HG03196 (cell line): ENCODE results near the gene FBL.
"Not testable (repeated sequence)": the region's sequence is repeated elsewhere in the genome, so short reads cannot be mapped to it uniquely, and the experiment has no call there.

ENCODE experiments used
- ATAC-seq: cut with Tn5 transposase; IDR thresholded peaks from one replicate; pipeline ENCODE4 v1.9.1; 2021; ENCODE audit not compliant: unreplicated experiment

FBL gene

GRCh38 chr19:39877488-39877887 is 31.3 kb upstream of the FBL start:
- not testable (repeated sequence) for ATAC-seq

GRCh38 chr19:39876486-39876885 is 30.3 kb upstream of the FBL start:
- ATAC-seq, result not testable (repeated sequence)

- not testable (repeated sequence) for ATAC-seq
Observed at GRCh38 chr19:39875401-39875864, 29.3 kb upstream of the FBL start.

GRCh38 chr19:39874404-39874803 is 28.2 kb upstream of the FBL start:
- ATAC-seq, result no peak

- ATAC-seq, result no peak
Observed at GRCh38 chr19:39873385-39873784, 27.2 kb upstream of the FBL start.

- ATAC-seq, result no peak
Observed at GRCh38 chr19:39871886-39872866, 26.0 kb upstream of the FBL start.

GRCh38 chr19:39871362-39871761 is 25.2 kb upstream of the FBL start:
- no peak for ATAC-seq

- ATAC-seq, result no peak
Observed at GRCh38 chr19:39870171-39870971, 24.2 kb upstream of the FBL start.

GRCh38 chr19:39867952-39868351 is 21.8 kb upstream of the FBL start:
- no peak for ATAC-seq

- no peak for ATAC-seq
Observed at GRCh38 chr19:39867133-39867532, 21.0 kb upstream of the FBL start.

GRCh38 chr19:39865953-39866352 is 19.8 kb upstream of the FBL start:
- ATAC-seq, result no peak

GRCh38 chr19:39865186-39865585 is 19.0 kb upstream of the FBL start:
- no peak for ATAC-seq

- ATAC-seq, result no peak
Observed at GRCh38 chr19:39864118-39864517, 17.9 kb upstream of the FBL start.

GRCh38 chr19:39858541-39858940 is 12.4 kb upstream of the FBL start:
- ATAC-seq, result no peak

- ATAC-seq, result no peak
Observed at GRCh38 chr19:39852882-39853281, 6.7 kb upstream of the FBL start.

- no peak for ATAC-seq
Observed at GRCh38 chr19:39850892-39851291, 4.7 kb upstream of the FBL start.

GRCh38 chr19:39848392-39848791 is 2.2 kb upstream of the FBL start:
- no peak for ATAC-seq

GRCh38 chr19:39847525-39847924 is 1.3 kb upstream of the FBL start:
- no peak for ATAC-seq

- ATAC-seq, result no peak
Observed at GRCh38 chr19:39846678-39847486, 703 bp upstream of the FBL start.

GRCh38 chr19:39845584-39845932 is 621 bp downstream of the FBL start:
- peak; percentile 6 for ATAC-seq

- ATAC-seq, result no peak
Observed at GRCh38 chr19:39845172-39845571, 1.0 kb downstream of the FBL start.
